ENCODE results near the gene CRX. TPM values are rescaled to one million over a fixed set of nuclear protein-coding genes. Genes with fewer than 3 reads are reported as not detected.

The CRX gene
- total and polyA plus RNA-seq, 2 of the 13 experiments (the other 11 are each of a cell fraction or from before 2014, with no cell fraction given): not detected

GRCh38 chr19:47886010-47886559 is 64.3 kb downstream of the CRX start, which contains the start of gene SULT2A1 (continued):
- TF ChIP-seq, protein P1, sequence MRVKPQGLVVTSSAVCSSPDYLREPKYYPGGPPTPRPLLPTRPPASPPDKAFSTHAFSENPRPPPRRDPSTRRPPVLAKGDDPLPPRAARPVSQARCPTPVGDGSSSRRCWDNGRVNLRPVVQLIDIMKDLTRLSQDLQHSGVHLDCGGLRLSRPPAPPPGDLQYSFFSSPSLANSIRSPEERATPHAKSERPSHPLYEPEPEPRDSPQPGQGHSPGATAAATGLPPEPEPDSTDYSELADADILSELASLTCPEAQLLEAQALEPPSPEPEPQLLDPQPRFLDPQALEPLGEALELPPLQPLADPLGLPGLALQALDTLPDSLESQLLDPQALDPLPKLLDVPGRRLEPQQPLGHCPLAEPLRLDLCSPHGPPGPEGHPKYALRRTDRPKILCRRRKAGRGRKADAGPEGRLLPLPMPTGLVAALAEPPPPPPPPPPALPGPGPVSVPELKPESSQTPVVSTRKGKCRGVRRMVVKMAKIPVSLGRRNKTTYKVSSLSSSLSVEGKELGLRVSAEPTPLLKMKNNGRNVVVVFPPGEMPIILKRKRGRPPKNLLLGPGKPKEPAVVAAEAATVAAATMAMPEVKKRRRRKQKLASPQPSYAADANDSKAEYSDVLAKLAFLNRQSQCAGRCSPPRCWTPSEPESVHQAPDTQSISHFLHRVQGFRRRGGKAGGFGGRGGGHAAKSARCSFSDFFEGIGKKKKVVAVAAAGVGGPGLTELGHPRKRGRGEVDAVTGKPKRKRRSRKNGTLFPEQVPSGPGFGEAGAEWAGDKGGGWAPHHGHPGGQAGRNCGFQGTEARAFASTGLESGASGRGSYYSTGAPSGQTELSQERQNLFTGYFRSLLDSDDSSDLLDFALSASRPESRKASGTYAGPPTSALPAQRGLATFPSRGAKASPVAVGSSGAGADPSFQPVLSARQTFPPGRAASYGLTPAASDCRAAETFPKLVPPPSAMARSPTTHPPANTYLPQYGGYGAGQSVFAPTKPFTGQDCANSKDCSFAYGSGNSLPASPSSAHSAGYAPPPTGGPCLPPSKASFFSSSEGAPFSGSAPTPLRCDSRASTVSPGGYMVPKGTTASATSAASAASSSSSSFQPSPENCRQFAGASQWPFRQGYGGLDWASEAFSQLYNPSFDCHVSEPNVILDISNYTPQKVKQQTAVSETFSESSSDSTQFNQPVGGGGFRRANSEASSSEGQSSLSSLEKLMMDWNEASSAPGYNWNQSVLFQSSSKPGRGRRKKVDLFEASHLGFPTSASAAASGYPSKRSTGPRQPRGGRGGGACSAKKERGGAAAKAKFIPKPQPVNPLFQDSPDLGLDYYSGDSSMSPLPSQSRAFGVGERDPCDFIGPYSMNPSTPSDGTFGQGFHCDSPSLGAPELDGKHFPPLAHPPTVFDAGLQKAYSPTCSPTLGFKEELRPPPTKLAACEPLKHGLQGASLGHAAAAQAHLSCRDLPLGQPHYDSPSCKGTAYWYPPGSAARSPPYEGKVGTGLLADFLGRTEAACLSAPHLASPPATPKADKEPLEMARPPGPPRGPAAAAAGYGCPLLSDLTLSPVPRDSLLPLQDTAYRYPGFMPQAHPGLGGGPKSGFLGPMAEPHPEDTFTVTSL (CRISPR knock-in tag; IDR thresholded peaks at IDR 0.05; ENCODE audit: borderline replicate concordance): peak; percentile 59; the same call in 1 of the 2 replicates
- TF ChIP-seq CREBL2 (CRISPR knock-in tag; IDR thresholded peaks at IDR 0.05; ENCODE audit: borderline replicate concordance) (no peak), HOXA5 (CRISPR knock-in tag; IDR thresholded peaks at IDR 0.05) (peak; percentile 75; the same call in 1 of the 2 replicates), ARNTL (CRISPR knock-in tag; IDR thresholded peaks at IDR 0.05) (peak; percentile 90), MAFK (conservative IDR thresholded peaks at IDR 0.05 in 1 of 2, IDR thresholded peaks at IDR 0.05 in 1 of 2; ENCODE audit: low read length in 2 of 2) (no peak; a peak in 1 of 4 replicates), NFATC3 (CRISPR knock-in tag; IDR thresholded peaks at IDR 0.05) (no peak), MEIS1 (CRISPR knock-in tag; IDR thresholded peaks at IDR 0.05; ENCODE audit: borderline replicate concordance) (no peak), GPN1 (CRISPR knock-in tag; IDR thresholded peaks at IDR 0.05; ENCODE audit: borderline replicate concordance) (no peak), CBX1 (IDR thresholded peaks at IDR 0.05; ENCODE audit: low read depth) (no peak), EHMT2 (IDR thresholded peaks at IDR 0.05; ENCODE audit: borderline replicate concordance, low read depth, low read length) (no peak), TGIF2 (CRISPR knock-in tag; IDR thresholded peaks at IDR 0.05) (peak; percentile 65; the same call in 1 of the 2 replicates), ZNF883 (CRISPR knock-in tag; IDR thresholded peaks at IDR 0.05; ENCODE audit: not compliant biosample characterization) (no peak), ASH2L (IDR thresholded peaks at IDR 0.05; ENCODE audit: insufficient read length, low read depth, low read length) (no peak), ZNF572 (CRISPR knock-in tag; IDR thresholded peaks at IDR 0.05) (no peak)
- TF ChIP-seq, protein P2, sequence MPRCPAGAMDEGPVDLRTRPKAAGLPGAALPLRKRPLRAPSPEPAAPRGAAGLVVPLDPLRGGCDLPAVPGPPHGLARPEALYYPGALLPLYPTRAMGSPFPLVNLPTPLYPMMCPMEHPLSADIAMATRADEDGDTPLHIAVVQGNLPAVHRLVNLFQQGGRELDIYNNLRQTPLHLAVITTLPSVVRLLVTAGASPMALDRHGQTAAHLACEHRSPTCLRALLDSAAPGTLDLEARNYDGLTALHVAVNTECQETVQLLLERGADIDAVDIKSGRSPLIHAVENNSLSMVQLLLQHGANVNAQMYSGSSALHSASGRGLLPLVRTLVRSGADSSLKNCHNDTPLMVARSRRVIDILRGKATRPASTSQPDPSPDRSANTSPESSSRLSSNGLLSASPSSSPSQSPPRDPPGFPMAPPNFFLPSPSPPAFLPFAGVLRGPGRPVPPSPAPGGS (CRISPR knock-in tag; IDR thresholded peaks at IDR 0.05): 0 out of 2 replicates have a peak, but pooled peaks have one; percentile 36
- TF ChIP-seq, protein P3, sequence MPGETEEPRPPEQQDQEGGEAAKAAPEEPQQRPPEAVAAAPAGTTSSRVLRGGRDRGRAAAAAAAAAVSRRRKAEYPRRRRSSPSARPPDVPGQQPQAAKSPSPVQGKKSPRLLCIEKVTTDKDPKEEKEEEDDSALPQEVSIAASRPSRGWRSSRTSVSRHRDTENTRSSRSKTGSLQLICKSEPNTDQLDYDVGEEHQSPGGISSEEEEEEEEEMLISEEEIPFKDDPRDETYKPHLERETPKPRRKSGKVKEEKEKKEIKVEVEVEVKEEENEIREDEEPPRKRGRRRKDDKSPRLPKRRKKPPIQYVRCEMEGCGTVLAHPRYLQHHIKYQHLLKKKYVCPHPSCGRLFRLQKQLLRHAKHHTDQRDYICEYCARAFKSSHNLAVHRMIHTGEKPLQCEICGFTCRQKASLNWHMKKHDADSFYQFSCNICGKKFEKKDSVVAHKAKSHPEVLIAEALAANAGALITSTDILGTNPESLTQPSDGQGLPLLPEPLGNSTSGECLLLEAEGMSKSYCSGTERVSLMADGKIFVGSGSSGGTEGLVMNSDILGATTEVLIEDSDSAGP (CRISPR knock-in tag; IDR thresholded peaks at IDR 0.05; ENCODE audit: borderline replicate concordance): no peak; the same call in 1 of the 2 replicates
- TF ChIP-seq, protein P4, sequence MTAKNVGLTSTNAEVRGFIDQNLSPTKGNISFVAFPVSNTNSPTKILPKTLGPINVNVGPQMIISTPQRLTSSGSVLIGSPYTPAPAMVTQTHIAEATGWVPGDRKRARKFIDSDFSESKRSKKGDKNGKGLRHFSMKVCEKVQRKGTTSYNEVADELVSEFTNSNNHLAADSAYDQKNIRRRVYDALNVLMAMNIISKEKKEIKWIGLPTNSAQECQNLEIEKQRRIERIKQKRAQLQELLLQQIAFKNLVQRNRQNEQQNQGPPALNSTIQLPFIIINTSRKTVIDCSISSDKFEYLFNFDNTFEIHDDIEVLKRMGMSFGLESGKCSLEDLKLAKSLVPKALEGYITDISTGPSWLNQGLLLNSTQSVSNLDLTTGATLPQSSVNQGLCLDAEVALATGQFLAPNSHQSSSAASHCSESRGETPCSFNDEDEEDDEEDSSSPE (CRISPR knock-in tag; IDR thresholded peaks at IDR 0.05): peak; percentile 42; the same call in 1 of the 2 replicates

All from HepG2 (cell line).